ENCODE data around the gene SETD2. TPM values are rescaled to one million over a fixed set of nuclear protein-coding genes. Genes with fewer than 3 reads are reported as not detected.

SETD2 gene
- total and polyA plus RNA-seq, 7 donors, result 12.0 to 72.6 (median 52.3) TPM

DNA sequence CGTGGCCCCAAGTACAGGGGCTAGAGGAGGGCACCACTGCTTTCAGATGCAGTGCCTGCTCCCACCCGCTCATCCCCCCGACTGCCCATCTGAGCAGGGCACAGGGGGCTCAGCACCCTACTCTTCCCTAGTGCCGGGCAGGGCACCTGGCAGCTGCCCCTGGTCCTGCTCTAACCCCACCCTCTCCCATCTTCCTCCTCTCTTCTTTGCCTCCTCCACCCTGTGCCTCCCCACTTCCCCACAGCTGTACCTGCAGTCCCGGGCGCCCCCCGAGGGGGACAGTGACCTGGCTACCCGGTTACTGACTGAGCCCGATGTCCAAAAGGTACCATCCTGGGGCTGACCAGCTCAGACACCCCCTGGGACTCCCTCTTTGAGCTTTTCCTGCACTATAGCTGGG lies 171.7 kb downstream of the SETD2 start:
- peaks cover 0 to 5% (median 0%) of the 10 kb centered on the region in 4 donors for H3K36me3 ChIP-seq
- H3K27ac ChIP-seq, result no peak overlapping the region
- no peak for DNase-seq
- H3K27me3 ChIP-seq, result no peaks in the 10 kb centered on the region
- peaks cover 0 to 7% (median 1%) of the 10 kb centered on the region in 4 donors for H3K4me1 ChIP-seq
- 90 to 94% methylated on average over 9 of the region's 9 CpGs for WGBS, 2 donors
- TF ChIP-seq EP300 (IDR thresholded peaks at IDR 0.05) (no peak), POLR2A (IDR thresholded peaks at IDR 0.05) (no peak), POLR2AphosphoS5 (IDR thresholded peaks at IDR 0.05) (no peak)
- TF ChIP-seq, protein P1, sequence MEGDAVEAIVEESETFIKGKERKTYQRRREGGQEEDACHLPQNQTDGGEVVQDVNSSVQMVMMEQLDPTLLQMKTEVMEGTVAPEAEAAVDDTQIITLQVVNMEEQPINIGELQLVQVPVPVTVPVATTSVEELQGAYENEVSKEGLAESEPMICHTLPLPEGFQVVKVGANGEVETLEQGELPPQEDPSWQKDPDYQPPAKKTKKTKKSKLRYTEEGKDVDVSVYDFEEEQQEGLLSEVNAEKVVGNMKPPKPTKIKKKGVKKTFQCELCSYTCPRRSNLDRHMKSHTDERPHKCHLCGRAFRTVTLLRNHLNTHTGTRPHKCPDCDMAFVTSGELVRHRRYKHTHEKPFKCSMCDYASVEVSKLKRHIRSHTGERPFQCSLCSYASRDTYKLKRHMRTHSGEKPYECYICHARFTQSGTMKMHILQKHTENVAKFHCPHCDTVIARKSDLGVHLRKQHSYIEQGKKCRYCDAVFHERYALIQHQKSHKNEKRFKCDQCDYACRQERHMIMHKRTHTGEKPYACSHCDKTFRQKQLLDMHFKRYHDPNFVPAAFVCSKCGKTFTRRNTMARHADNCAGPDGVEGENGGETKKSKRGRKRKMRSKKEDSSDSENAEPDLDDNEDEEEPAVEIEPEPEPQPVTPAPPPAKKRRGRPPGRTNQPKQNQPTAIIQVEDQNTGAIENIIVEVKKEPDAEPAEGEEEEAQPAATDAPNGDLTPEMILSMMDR (IDR thresholded peaks at IDR 0.05), result no peak
- intact Hi-C loops (cut with DNase I), result no loop called here
- H3K4me3 ChIP-seq, result no peak overlapping the region
- H3K9me3 ChIP-seq, result no peaks in the 10 kb centered on the region

GRCh38 chr3:46991406-46992165 lies 172.3 kb downstream of the SETD2 start:
- Histone ChIP-seq H3K27me3 (no peaks in the 10 kb centered on the region), H3K4me3 (no peak overlapping the region), H3K9me3 (no peaks in the 10 kb centered on the region), H3K36me3 (peaks cover 0 to 5% (median 0%) of the 10 kb centered on the region in 4 donors), H3K4me1 (peaks cover 0 to 8% (median 4%) of the 10 kb centered on the region in 4 donors), H3K27ac (no peak overlapping the region)
- intact Hi-C loops (cut with DNase I), result no loop called here
- WGBS, 2 donors, result 93 to 94% methylated on average over 16 of the region's 16 CpGs
- DNase-seq, result no peak
- TF ChIP-seq POLR2AphosphoS5 (IDR thresholded peaks at IDR 0.05) (no peak), EP300 (IDR thresholded peaks at IDR 0.05) (no peak), POLR2A (IDR thresholded peaks at IDR 0.05) (no peak)
- TF ChIP-seq, protein P1 (IDR thresholded peaks at IDR 0.05), result no peak

- no peaks in the 10 kb centered on the region for H3K9me3 ChIP-seq
- H3K27me3 ChIP-seq, result no peaks in the 10 kb centered on the region
- peaks cover 0 to 5% (median 0%) of the 10 kb centered on the region in 4 donors for H3K36me3 ChIP-seq
- intact Hi-C loops (cut with DNase I), result no loop called here
- no peak for DNase-seq
- peaks cover 0 to 8% (median 4%) of the 10 kb centered on the region in 4 donors for H3K4me1 ChIP-seq
- no peak overlapping the region for H3K4me3 ChIP-seq
- TF ChIP-seq, protein P1 (IDR thresholded peaks at IDR 0.05), result no peak
- TF ChIP-seq POLR2AphosphoS5 (IDR thresholded peaks at IDR 0.05), result no peak
- 82 to 85% methylated on average over 11 of the region's 11 CpGs for WGBS, 2 donors
- H3K27ac ChIP-seq, result no peak overlapping the region
Measured at GRCh38 chr3:46990573-46991374, 173.1 kb downstream of the SETD2 start.

DNA sequence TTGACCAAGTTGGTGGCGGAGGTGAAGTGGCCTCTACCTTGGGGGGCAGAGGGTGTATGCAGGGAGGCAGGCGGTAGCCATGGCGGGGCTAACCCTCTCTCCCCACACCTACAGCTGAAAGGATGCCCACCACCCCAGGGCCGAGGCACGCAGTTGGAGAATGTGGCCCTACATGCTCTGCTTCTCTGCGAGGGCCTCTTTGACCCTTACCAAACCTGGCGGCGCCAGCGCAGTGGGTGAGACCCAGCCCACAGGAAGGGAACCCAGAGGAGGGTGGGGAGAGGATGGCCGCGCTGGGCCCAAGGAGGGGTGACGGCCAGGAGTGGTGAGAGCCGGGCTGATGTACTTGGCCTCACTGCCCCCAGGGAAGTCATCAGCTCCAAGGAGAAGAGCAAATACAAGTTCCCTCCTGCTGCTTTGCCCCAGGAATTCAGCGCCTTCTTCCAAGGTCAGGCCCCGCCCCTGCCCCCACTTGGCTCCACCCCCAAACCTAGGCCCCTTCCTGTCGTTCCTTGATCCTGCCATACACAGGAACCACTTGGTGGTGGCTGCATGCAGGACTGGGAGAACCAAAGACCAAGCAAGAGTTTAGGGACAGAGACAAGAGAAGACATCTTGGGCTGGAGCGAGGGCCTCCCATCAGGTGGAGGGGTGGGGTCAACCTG lies 174.6 kb downstream of the SETD2 start:
- no peak for DNase-seq
- intact Hi-C loops (cut with DNase I), result no loop called here
- Histone ChIP-seq H3K9me3 (no peaks in the 10 kb centered on the region), H3K27me3 (no peaks in the 10 kb centered on the region), H3K36me3 (peaks cover 0 to 5% (median 0%) of the 10 kb centered on the region in 4 donors), H3K4me3 (no peak overlapping the region), H3K27ac (no peak overlapping the region), H3K4me1 (peaks cover 0 to 8% (median 4%) of the 10 kb centered on the region in 4 donors)
- 87% methylated on average over 17 of the region's 17 CpGs for WGBS, 2 donors
- no peak for TF ChIP-seq POLR2A (IDR thresholded peaks at IDR 0.05)
- TF ChIP-seq, protein P1 (IDR thresholded peaks at IDR 0.05), result no peak
- TF ChIP-seq POLR2AphosphoS5 (IDR thresholded peaks at IDR 0.05), result no peak
- no peak for TF ChIP-seq EP300 (IDR thresholded peaks at IDR 0.05)

All from sigmoid colon (tissue), 7 donors.